Endothelial cell (in vitro differentiated cells): ENCODE measurements around the gene INO80. TPM values are rescaled to one million over a fixed set of nuclear protein-coding genes. Genes with fewer than 3 reads are reported as not detected.

ENCODE experiments used
- DNase-seq: peaks from one replicate; pipeline ENCODE4 v3.0.0; 2021; ENCODE audit warnings: low spot score
- H3K27ac Mint-ChIP-seq: one replicate; pipeline ENCODE4 v1.8.0; 2021; ENCODE audit warnings: mixed read lengths, inconsistent platforms; ENCODE audit not compliant: unreplicated experiment
- H3K27me3 Mint-ChIP-seq: one replicate; pipeline ENCODE4 v1.8.0; 2021; ENCODE audit warnings: mild to moderate bottlenecking, moderate library complexity, mixed read lengths, inconsistent platforms; ENCODE audit not compliant: unreplicated experiment
- H3K36me3 Mint-ChIP-seq: one replicate; pipeline ENCODE4 v1.8.0; 2021; ENCODE audit warnings: mild to moderate bottlenecking, low read depth, mixed read lengths, inconsistent platforms; ENCODE audit not compliant: unreplicated experiment
- H3K4me1 Mint-ChIP-seq: one replicate; pipeline ENCODE4 v1.8.0; 2021; ENCODE audit warnings: mild to moderate bottlenecking, mixed read lengths, inconsistent platforms; ENCODE audit not compliant: unreplicated experiment
- H3K4me3 Mint-ChIP-seq: one replicate; pipeline ENCODE4 v1.8.0; 2021; ENCODE audit warnings: mild to moderate bottlenecking, mixed read lengths, inconsistent platforms; ENCODE audit not compliant: unreplicated experiment
- H3K9me3 Mint-ChIP-seq: one replicate; pipeline ENCODE4 v1.8.0; 2021; ENCODE audit warnings: mixed read lengths, inconsistent platforms; ENCODE audit not compliant: unreplicated experiment
- CTCF ChIP-seq: fragments of 200-600 bp; sonication (generic); IDR thresholded peaks from one replicate; pipeline ENCODE4 v1.5.0; 2021; ENCODE audit warnings: antibody characterized with exemption; ENCODE audit not compliant: unreplicated experiment
- total RNA-seq: library from RNA; stranded (reverse); fragmentation: NEBNext Ultra II Directional; extraction: Animal tissue kit (Norgen Biotek cat#: 25700); gene quantifications from one replicate; pipeline ENCODE4 v1.2.1, GENCODE V29; 2021; ENCODE audit not compliant: unreplicated experiment

Gene INO80
- total RNA-seq, 1 donor from 2014 or later = 26.6 TPM

DNA sequence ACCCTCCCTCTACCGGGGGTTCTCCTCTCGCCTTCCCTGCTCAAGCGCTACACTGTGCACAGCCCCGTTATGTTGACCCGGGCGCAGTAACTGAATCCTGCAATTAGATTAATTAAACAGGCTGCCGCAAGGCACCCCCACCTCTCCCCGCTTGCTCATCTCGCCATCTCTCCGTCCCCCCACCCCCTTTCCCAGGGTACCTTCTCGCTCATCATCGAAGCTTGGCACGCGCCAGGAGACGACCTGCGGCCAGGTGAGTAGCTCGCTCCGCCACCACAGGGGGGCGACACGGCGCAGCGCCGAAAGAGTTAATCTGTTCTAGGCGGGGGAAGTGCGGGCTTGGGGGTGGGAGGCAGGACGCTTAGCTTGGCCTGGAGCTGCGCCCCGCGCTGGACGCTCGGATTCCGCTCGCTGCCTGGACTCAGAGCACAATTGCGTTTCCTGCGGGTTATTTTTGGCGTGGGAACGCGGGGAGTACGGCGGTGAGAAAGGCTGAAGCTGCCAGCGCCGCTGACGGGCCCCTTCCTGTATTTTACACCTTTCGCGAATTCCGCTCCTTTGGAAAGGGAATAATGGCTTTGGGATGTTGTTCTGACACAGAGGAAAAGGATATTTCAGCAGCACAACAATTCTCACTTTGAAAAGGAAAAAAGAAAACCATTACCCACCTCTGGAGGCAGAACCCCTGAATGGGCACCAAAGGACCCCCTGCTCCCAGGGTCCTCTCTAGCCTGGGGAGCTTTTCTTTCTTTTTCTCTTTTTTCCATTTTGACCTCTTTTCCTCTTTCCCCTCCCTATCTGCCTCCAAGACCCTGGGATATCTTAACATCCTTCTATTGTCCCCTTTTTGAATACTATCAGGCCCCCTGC lies 185.4 kb downstream of the INO80 start:
- DNase-seq = peak; percentile 87
- Mint-ChIP-seq H3K4me1 (peaks cover 57% of the 10 kb centered on the region), H3K36me3 (peaks cover 64% of the 10 kb centered on the region), H3K27ac (peak overlapping the region; percentile 95), H3K4me3 (peak overlapping the region; percentile 97), H3K27me3 (peaks cover 42% of the 10 kb centered on the region), H3K9me3 (no peaks in the 10 kb centered on the region)
- peak; percentile 75 for TF ChIP-seq CTCF

DNA sequence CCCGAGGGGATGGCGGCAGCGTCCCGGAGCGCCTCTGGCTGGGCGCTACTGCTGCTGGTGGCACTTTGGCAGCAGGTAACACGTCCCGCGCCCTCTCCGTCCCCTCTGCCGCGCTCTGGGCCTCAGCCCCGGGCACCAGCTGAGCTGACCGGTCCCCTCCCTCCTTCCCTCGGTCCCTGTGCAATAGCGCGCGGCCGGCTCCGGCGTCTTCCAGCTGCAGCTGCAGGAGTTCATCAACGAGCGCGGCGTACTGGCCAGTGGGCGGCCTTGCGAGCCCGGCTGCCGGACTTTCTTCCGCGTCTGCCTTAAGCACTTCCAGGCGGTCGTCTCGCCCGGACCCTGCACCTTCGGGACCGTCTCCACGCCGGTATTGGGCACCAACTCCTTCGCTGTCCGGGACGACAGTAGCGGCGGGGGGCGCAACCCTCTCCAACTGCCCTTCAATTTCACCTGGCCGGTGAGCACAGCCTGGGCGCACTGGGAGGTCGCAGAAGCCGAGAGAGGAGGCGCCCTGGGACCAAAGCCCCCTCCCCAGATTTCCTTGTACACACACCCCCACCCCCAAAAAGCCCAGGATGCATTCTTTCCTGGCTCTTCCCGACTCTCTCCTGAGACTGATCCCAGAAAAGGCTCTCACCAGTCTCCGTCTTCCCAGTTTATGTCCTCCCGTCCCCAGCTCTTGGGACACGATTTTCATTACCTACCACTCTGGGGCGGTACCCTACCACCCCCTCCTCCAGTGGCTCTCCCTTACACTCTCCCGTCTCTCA lies 186.2 kb downstream of the INO80 start:
- Mint-ChIP-seq H3K27me3 (peaks cover 46% of the 10 kb centered on the region), H3K9me3 (no peaks in the 10 kb centered on the region), H3K4me3 (peak overlapping the region; percentile 97), H3K27ac (peak overlapping the region; percentile 95), H3K4me1 (peaks cover 55% of the 10 kb centered on the region), H3K36me3 (peaks cover 64% of the 10 kb centered on the region)
- DNase-seq = no peak
- TF ChIP-seq CTCF = no peak

Other genes starting within 250 kb of the INO80 start
- gene RHOV, start 242.0 kb downstream of the INO80 start, total RNA-seq = 1.4 TPM
- 39.2 TPM for gene VPS18, start 221.8 kb downstream of the INO80 start, total RNA-seq
- 257 TPM for gene DLL4, start 186.9 kb downstream of the INO80 start, total RNA-seq
- gene CHAC1, start 162.8 kb downstream of the INO80 start, total RNA-seq = 16.4 TPM
- not detected for gene EXD1, start 114.5 kb upstream of the INO80 start, total RNA-seq
- 132 TPM for gene CHP1, start 115.0 kb upstream of the INO80 start, total RNA-seq
- gene OIP5, start 216.3 kb upstream of the INO80 start, total RNA-seq = 2.7 TPM
- 16.9 TPM for gene NUSAP1, start 216.6 kb upstream of the INO80 start, total RNA-seq